WTC11 (cell line): ENCODE measurements around the gene ECHS1. TPM values are rescaled to one million over a fixed set of nuclear protein-coding genes. Genes with fewer than 3 reads are reported as not detected.

Experiments
- ATAC-seq: fragments of 200-7000 bp; cut with Tn5 transposase; 2 replicates; pipeline ENCODE4 v1.10.0; 2021; ENCODE audit warnings: mild to moderate bottlenecking, moderate library complexity
- CTCF ChIA-PET: fragments of 300-600 bp; sonication (Branson Sonifier 250); formaldehyde crosslinking; loops from one replicate; lab custom pipeline; 2021; ENCODE audit warnings: antibody characterized with exemption; lab: Charles Lee
- POLR2A ChIA-PET: fragments of 350-600 bp; sonication (Branson Sonifier 250); formaldehyde crosslinking; loops from one replicate; lab custom pipeline; 2021; ENCODE audit warnings: antibody characterized with exemption; lab: Charles Lee
- DNase-seq: peaks from one replicate; pipeline ENCODE4 v3.0.0; 2021; ENCODE audit warnings: low spot score
- H3K27ac Mint-ChIP-seq: 2 replicates; pipeline ENCODE4 v1.8.0; 2021; ENCODE audit warnings: mixed read lengths
- H3K27me3 Mint-ChIP-seq: 2 replicates; pipeline ENCODE4 v1.8.0; 2021; ENCODE audit warnings: low read depth, mild to moderate bottlenecking, moderate library complexity, mixed read lengths
- H3K36me3 Mint-ChIP-seq: 2 replicates; pipeline ENCODE4 v1.8.0; 2021; ENCODE audit warnings: mixed read lengths
- H3K4me1 Mint-ChIP-seq: 2 replicates; pipeline ENCODE4 v1.8.0; 2022; ENCODE audit warnings: mixed read lengths
- H3K4me3 Mint-ChIP-seq: 2 replicates; pipeline ENCODE4 v1.8.0; 2021; ENCODE audit warnings: mild to moderate bottlenecking, moderate library complexity, mixed read lengths
- H3K9me3 Mint-ChIP-seq: 2 replicates; pipeline ENCODE4 v1.8.0; 2021; ENCODE audit warnings: mixed read lengths
- ARID4B ChIP-seq: sonication (generic); formaldehyde crosslinking; IDR thresholded peaks from 2 replicates; pipeline ENCODE4 v1.8.0; 2023; ENCODE audit warnings: missing genetic modification reagents, mild to moderate bottlenecking, borderline replicate concordance
- ATF1 ChIP-seq: sonication (generic); formaldehyde crosslinking; IDR thresholded peaks from 2 replicates; pipeline ENCODE4 v1.8.1; 2023; ENCODE audit warnings: mild to moderate bottlenecking, moderate library complexity, missing genetic modification reagents
- CDX4 ChIP-seq: fragments of 250-450 bp; sonication (Bioruptor Pico); IDR thresholded peaks from 2 replicates; pipeline ENCODE4 v1.9.0; 2021; ENCODE audit warnings: moderate library complexity, mild to moderate bottlenecking, inconsistent platforms, borderline replicate concordance
- CREM ChIP-seq: sonication (generic); formaldehyde crosslinking; IDR thresholded peaks from 2 replicates; pipeline ENCODE4 v1.8.1; 2022; ENCODE audit warnings: mild to moderate bottlenecking, missing genetic modification reagents, moderate library complexity
- ERG ChIP-seq: fragments of 250-450 bp; sonication (Bioruptor Pico); IDR thresholded peaks from 2 replicates; pipeline ENCODE4 v1.8.0; 2021; ENCODE audit warnings: mild to moderate bottlenecking
- FOXJ3 ChIP-seq: sonication (generic); formaldehyde crosslinking; IDR thresholded peaks from 2 replicates; pipeline ENCODE4 v1.9.0; 2021; ENCODE audit warnings: missing genetic modification reagents, mild to moderate bottlenecking, borderline replicate concordance
- FOXK1 ChIP-seq: sonication (generic); formaldehyde crosslinking; IDR thresholded peaks from 2 replicates; pipeline ENCODE4 v1.8.0; 2022; ENCODE audit warnings: mild to moderate bottlenecking, moderate library complexity, missing genetic modification reagents
- GABPB1 ChIP-seq: sonication (generic); formaldehyde crosslinking; IDR thresholded peaks from 2 replicates; pipeline ENCODE4 v1.8.1; 2023; ENCODE audit warnings: mild to moderate bottlenecking, missing genetic modification reagents
- GRHL2 ChIP-seq: fragments of 250-450 bp; sonication (Bioruptor Pico); IDR thresholded peaks from 2 replicates; pipeline ENCODE4 v1.8.0; 2022; ENCODE audit warnings: mild to moderate bottlenecking, moderate library complexity; ENCODE audit not compliant: insufficient replicate concordance, severe bottlenecking
- HMGA2 ChIP-seq: fragments of 250-450 bp; sonication (Bioruptor Pico); IDR thresholded peaks from 2 replicates; pipeline ENCODE4 v1.4.0; 2021; ENCODE audit warnings: mild to moderate bottlenecking, moderate library complexity
- JAZF1 ChIP-seq: fragments of 250-450 bp; sonication (Bioruptor Pico); IDR thresholded peaks from 2 replicates; pipeline ENCODE4 v1.9.0; 2021; ENCODE audit warnings: moderate library complexity, mild to moderate bottlenecking, inconsistent platforms
- MXD4 ChIP-seq: fragments of 250-450 bp; sonication (Bioruptor Pico); IDR thresholded peaks from 2 replicates; pipeline ENCODE4 v1.8.0; 2021; ENCODE audit warnings: mild to moderate bottlenecking, moderate library complexity, borderline replicate concordance
- NFYB ChIP-seq: sonication (generic); formaldehyde crosslinking; conservative IDR thresholded peaks from 2 replicates; pipeline ENCODE4 v1.8.0; 2022; ENCODE audit warnings: low read depth, missing genetic modification reagents
- NR2C2 ChIP-seq: sonication (generic); formaldehyde crosslinking; IDR thresholded peaks from 2 replicates; pipeline ENCODE4 v1.8.0; 2022; ENCODE audit warnings: mild to moderate bottlenecking, missing genetic modification reagents
- NR3C1 ChIP-seq: sonication (generic); formaldehyde crosslinking; conservative IDR thresholded peaks from 2 replicates; pipeline ENCODE4 v1.8.1; 2023; ENCODE audit warnings: low read depth, mild to moderate bottlenecking, missing genetic modification reagents
- RELA ChIP-seq: sonication (generic); formaldehyde crosslinking; IDR thresholded peaks from 2 replicates; pipeline ENCODE4 v1.8.1; 2022; ENCODE audit warnings: missing genetic modification reagents, mild to moderate bottlenecking, borderline replicate concordance
- SOX15 ChIP-seq: fragments of 250-450 bp; sonication (Bioruptor Pico); IDR thresholded peaks from 2 replicates; pipeline ENCODE4 v1.9.0; 2021; ENCODE audit warnings: mild to moderate bottlenecking
- STAT6 ChIP-seq: sonication (generic); formaldehyde crosslinking; conservative IDR thresholded peaks from 2 replicates; pipeline ENCODE4 v1.8.1; 2023; ENCODE audit warnings: mild to moderate bottlenecking, low read depth, missing genetic modification reagents, moderate library complexity
- ZNF281 ChIP-seq: sonication (generic); formaldehyde crosslinking; IDR thresholded peaks from 2 replicates; pipeline ENCODE4 v1.8.0; 2023; ENCODE audit warnings: mild to moderate bottlenecking, missing genetic modification reagents
- ZNF512 ChIP-seq: sonication (generic); formaldehyde crosslinking; IDR thresholded peaks from 2 replicates; pipeline ENCODE4 v1.8.1; 2022; ENCODE audit warnings: missing genetic modification reagents, borderline replicate concordance
- total RNA-seq: library from RNA; stranded (reverse); gene quantifications from 3 replicates; pipeline ENCODE4 v1.2.3, GENCODE V29; 2021

Gene ECHS1
- total RNA-seq, 1 experiment from 2014 or later = 84.1 TPM

- H3K36me3 Mint-ChIP-seq = peaks cover 8% of the 10 kb centered on the region
- no peak overlapping the region for H3K4me3 Mint-ChIP-seq
- ChIA-PET POLR2A (no interaction called here), CTCF (interaction anchor here (1.0 kb wide), 1 partner anchor 145 kb away, joined by 3 read pairs; no protein-coding TSS in a partner anchor)
- no peaks in the 10 kb centered on the region; the same call in 1 of the 2 replicates for H3K27me3 Mint-ChIP-seq
- no peaks in the 10 kb centered on the region for H3K9me3 Mint-ChIP-seq
- ATAC-seq = no peak
- H3K27ac Mint-ChIP-seq = no peak overlapping the region
- no peak for DNase-seq
- TF ChIP-seq JAZF1 (CRISPR knock-in tag) = no peak
- TF ChIP-seq RELA (CRISPR knock-in tag) = no peak
- TF ChIP-seq NR3C1 (CRISPR knock-in tag) = no peak
- TF ChIP-seq NR2C2 (CRISPR knock-in tag) = no peak
- no peak for TF ChIP-seq CDX4 (CRISPR knock-in tag)
- TF ChIP-seq MXD4 = no peak
- TF ChIP-seq FOXK1 = no peak
- TF ChIP-seq ZNF281 = no peak
- TF ChIP-seq NFYB (CRISPR knock-in tag) = no peak
- no peak for TF ChIP-seq SOX15
- TF ChIP-seq ATF1 = no peak
- no peak for TF ChIP-seq STAT6 (CRISPR knock-in tag)
- TF ChIP-seq GRHL2 (CRISPR knock-in tag) = no peak
- TF ChIP-seq CREM (CRISPR knock-in tag) = no peak
- no peak for TF ChIP-seq HMGA2 (CRISPR knock-in tag)
- no peak for TF ChIP-seq FOXJ3 (CRISPR knock-in tag)
- no peak for TF ChIP-seq ARID4B (CRISPR knock-in tag)
- no peak for TF ChIP-seq GABPB1 (CRISPR knock-in tag)
- no peak for TF ChIP-seq ZNF512 (CRISPR knock-in tag)
- TF ChIP-seq ERG (CRISPR knock-in tag) = no peak
- TF ChIP-seq, all 79 proteins: peak for 0
- H3K4me1 Mint-ChIP-seq = peaks cover 11% of the 10 kb centered on the region
Measured at GRCh38 chr10:133391761-133392518, 18.8 kb upstream of the ECHS1 start.
